ENCODE data around the gene CEP250.
"Not testable (repeated sequence)": the region's sequence is repeated elsewhere in the genome, so short reads cannot be mapped to it uniquely, and the experiment has no call there.

CEP250 gene

GRCh38 chr20:35529552-35529951 is 74.2 kb downstream of the CEP250 start, which contains the start of gene C20orf173:
Gene C20orf173 (minus strand): TSS chr20:35529652. CDS start chr20:35529373, 279 bp downstream.
- FAIRE-seq: no peak

GRCh38 chr20:35539756-35540212 is 84.4 kb downstream of the CEP250 start:
- no peak for FAIRE-seq

GRCh38 chr20:35541118-35541782 is 85.9 kb downstream of the CEP250 start:
- no peak for FAIRE-seq

GRCh38 chr20:35541783-35542662 is 86.6 kb downstream of the CEP250 start, which contains the start of gene ERGIC3:
Gene ERGIC3 (plus strand): TSS chr20:35542078. CDS start chr20:35542098, 20 bp downstream.
- peak; percentile 95 for FAIRE-seq

GRCh38 chr20:35542990-35543389 is 87.6 kb downstream of the CEP250 start:
- FAIRE-seq: no peak

GRCh38 chr20:35544436-35544835 is 89.0 kb downstream of the CEP250 start:
- no peak for FAIRE-seq

- FAIRE-seq: not testable (repeated sequence)
Observed at GRCh38 chr20:35544941-35545340, 89.5 kb downstream of the CEP250 start.

- FAIRE-seq: no peak
Observed at GRCh38 chr20:35546127-35546526, 90.7 kb downstream of the CEP250 start.

GRCh38 chr20:35547329-35547728 is 91.9 kb downstream of the CEP250 start:
- FAIRE-seq: no peak

- no peak for FAIRE-seq
Observed at GRCh38 chr20:35551503-35551902, 96.1 kb downstream of the CEP250 start.

GRCh38 chr20:35552914-35553313 is 97.5 kb downstream of the CEP250 start:
- FAIRE-seq: no peak

GRCh38 chr20:35555461-35555860 is 100.1 kb downstream of the CEP250 start:
- not testable (repeated sequence) for FAIRE-seq

GRCh38 chr20:35555951-35556645 is 100.7 kb downstream of the CEP250 start:
- no peak for FAIRE-seq

GRCh38 chr20:35556871-35557270 is 101.5 kb downstream of the CEP250 start:
- no peak for FAIRE-seq

GRCh38 chr20:35558451-35558850 is 103.1 kb downstream of the CEP250 start:
- FAIRE-seq: no peak

GRCh38 chr20:35559042-35559693 is 103.8 kb downstream of the CEP250 start:
- no peak for FAIRE-seq

GRCh38 chr20:35560105-35560511 is 104.7 kb downstream of the CEP250 start:
- no peak for FAIRE-seq

- no peak for FAIRE-seq
Observed at GRCh38 chr20:35560541-35560940, 105.1 kb downstream of the CEP250 start.

- FAIRE-seq: peak; percentile 8
Observed at GRCh38 chr20:35561268-35561667, 105.9 kb downstream of the CEP250 start.

GRCh38 chr20:35561671-35562070 is 106.3 kb downstream of the CEP250 start:
- FAIRE-seq: no peak

GRCh38 chr20:35562541-35563110 is 107.2 kb downstream of the CEP250 start:
- FAIRE-seq: no peak

GRCh38 chr20:35563834-35564233 is 108.4 kb downstream of the CEP250 start:
- no peak for FAIRE-seq
